BE2C (cell line): ENCODE data around the gene C16orf54.
"Not testable (repeated sequence)": the region's sequence is repeated elsewhere in the genome, so short reads cannot be mapped to it uniquely, and the experiment has no call there.

Experiments used
- DNase-seq: peaks from one replicate; pipeline ENCODE4 v3.0.0-alpha.2; 2020
- H3K27me3 ChIP-seq: fragments of 250-450 bp; sonication (Bioruptor Pico); 2 replicates; pipeline ENCODE4 v1.5.1; 2020; ENCODE audit warnings: mild to moderate bottlenecking
- H3K36me3 ChIP-seq: fragments of 250-450 bp; sonication (Bioruptor Pico); 2 replicates; pipeline ENCODE4 v1.5.1; 2020; ENCODE audit warnings: mild to moderate bottlenecking
- H3K4me1 ChIP-seq: fragments of 250-450 bp; sonication (Bioruptor Pico); 2 replicates; pipeline ENCODE4 v1.5.1; 2020
- H3K4me3 ChIP-seq: 2 replicates; pipeline ENCODE4 v1.5.1; 2011; ENCODE audit warnings: low read depth, low read length
- H3K9me3 ChIP-seq: fragments of 250-450 bp; sonication (Bioruptor Pico); 2 replicates; pipeline ENCODE4 v1.5.1; 2020
- TF ChIP-seq, protein P1 (sequence below): IDR thresholded peaks from 2 replicates; pipeline ENCODE4 v1.5.1; 2012; ENCODE audit warnings: mild to moderate bottlenecking, low read depth, low read length

The C16orf54 gene

DNA sequence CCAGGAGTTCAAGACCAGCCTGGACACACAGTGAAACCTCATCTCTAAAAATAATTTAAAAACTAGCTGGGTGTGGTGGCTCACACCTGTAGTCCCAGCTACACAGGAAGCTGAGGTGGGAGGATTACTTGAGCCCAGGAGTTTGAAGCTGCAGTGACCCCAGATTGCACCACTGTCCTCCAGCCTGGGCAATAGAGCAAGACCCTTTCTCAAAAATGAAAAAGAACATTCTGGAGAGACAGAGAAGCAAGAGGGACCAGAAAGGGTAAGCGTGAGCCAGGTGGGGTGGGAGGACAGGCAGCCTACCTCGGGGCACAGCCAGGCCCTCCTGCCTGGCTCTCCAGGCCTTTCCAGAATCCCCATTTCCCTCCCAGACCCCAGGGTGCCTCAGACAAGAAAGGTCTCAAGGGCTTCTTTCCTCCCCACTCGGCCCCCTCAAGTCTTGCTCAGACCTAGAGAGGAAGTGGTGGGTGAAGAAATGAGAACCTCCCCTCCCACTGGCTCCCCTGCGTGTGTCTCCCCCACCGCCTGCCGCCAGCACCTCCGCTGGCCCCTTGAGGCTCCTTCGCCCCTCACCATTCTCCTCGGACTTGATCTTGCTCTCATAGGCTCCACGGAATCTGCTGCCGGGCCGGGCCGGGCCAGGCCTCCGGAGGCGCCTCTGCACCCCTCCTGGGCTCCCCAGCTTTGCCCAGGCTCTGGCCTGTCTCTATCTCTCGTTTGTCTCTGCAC lies 503 bp downstream of the C16orf54 start:
- H3K4me3 ChIP-seq = no peak overlapping the region
- TF ChIP-seq, protein P1, sequence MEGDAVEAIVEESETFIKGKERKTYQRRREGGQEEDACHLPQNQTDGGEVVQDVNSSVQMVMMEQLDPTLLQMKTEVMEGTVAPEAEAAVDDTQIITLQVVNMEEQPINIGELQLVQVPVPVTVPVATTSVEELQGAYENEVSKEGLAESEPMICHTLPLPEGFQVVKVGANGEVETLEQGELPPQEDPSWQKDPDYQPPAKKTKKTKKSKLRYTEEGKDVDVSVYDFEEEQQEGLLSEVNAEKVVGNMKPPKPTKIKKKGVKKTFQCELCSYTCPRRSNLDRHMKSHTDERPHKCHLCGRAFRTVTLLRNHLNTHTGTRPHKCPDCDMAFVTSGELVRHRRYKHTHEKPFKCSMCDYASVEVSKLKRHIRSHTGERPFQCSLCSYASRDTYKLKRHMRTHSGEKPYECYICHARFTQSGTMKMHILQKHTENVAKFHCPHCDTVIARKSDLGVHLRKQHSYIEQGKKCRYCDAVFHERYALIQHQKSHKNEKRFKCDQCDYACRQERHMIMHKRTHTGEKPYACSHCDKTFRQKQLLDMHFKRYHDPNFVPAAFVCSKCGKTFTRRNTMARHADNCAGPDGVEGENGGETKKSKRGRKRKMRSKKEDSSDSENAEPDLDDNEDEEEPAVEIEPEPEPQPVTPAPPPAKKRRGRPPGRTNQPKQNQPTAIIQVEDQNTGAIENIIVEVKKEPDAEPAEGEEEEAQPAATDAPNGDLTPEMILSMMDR = no peak
- no peaks in the 10 kb centered on the region for H3K36me3 ChIP-seq
- no peaks in the 10 kb centered on the region for H3K27me3 ChIP-seq
- 0 out of 2 replicates have a peak, but pooled peaks cover 2% of the 10 kb centered on the region for H3K9me3 ChIP-seq
- no peaks in the 10 kb centered on the region for H3K4me1 ChIP-seq
- no peak for DNase-seq

DNA sequence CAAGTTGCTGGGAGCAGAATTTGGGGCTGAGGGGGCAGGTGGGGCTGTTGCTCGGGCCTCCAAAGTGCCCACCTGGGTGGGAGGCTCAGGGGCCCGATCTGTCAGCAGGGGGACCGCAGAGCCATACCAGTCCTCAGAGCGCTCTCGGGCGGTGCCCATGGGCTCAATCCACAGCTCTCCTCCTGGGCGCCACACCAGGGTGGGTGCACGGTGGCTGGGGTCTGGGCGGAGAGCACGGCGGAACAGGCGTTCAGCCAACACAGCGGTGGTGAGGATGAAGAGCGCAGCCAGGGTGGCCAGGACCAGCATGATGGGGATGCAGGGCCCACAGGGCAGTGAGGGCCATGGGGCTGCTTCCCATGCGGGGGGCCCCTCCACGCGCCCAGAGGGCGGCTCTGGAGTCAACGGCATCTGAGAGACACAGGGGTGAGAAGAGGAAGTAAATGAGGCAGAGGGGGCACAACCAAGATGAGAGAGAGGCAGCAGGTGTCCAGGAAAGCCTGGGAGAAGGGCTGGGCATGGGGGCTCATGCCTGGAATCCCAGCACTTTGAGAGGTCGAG lies 1.2 kb downstream of the C16orf54 start:
- no peaks in the 10 kb centered on the region for H3K36me3 ChIP-seq
- 0 out of 2 replicates have a peak, but pooled peaks cover 2% of the 10 kb centered on the region for H3K9me3 ChIP-seq
- DNase-seq = no peak
- TF ChIP-seq, protein P1 = no peak
- H3K4me3 ChIP-seq = no peak overlapping the region
- no peaks in the 10 kb centered on the region for H3K27me3 ChIP-seq
- H3K4me1 ChIP-seq = no peaks in the 10 kb centered on the region

DNA sequence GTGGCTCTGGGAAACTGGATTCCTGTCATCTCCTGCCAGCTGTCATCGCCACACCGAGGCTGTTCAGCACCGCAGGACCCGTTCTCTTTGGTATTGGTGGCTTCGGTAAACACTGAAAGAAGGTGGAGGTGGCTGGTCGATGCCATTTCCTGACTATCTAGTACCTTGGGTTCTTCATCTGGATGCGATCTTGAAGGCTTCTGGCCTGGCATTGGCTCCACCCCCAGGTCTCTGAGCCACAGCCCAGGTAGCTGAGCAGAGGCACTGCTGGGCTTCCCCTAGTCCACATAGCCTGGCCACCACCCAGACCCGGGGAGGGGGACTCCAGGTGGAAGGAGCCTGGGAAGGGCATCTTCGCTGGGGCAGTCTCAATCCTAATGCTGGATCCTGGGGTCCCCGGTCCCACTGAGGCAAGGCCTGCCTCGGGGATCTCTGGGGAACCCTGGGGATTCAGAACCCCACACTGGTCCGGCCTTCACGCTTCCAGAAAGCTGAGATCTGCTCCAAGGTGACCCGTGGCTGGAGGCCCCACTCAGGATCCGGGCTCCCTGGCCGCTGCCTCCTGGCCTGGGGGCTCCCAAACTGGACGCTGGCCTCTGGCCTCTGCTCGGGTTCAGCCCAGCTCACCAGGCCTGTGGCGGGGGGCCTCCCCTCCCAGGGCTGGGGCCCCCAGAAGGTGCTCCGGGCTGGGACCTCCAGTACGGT lies 1.8 kb downstream of the C16orf54 start:
- Histone ChIP-seq H3K9me3 (0 out of 2 replicates have a peak, but pooled peaks cover 2% of the 10 kb centered on the region), H3K27me3 (no peaks in the 10 kb centered on the region), H3K4me3 (no peak overlapping the region), H3K36me3 (no peaks in the 10 kb centered on the region), H3K4me1 (no peaks in the 10 kb centered on the region)
- TF ChIP-seq, protein P1 = no peak
- no peak for DNase-seq

DNA sequence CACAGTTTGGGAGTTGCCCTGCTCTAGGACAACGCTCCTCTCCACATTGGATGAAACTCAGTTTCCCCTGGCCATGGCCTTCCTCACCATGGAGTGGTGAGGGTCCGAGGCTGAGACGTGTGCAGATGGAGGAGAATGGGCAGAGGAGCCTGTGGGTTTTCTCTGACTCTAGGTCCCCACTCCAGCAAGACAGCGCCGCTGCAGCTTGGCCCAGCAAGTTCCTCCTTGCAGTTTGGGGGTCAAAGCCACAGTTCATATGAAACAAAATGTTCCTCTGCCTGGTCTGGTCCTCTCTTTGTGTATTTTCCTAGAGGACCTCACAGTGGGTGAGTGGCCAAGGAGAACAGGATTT lies 2.3 kb downstream of the C16orf54 start:
- no peaks in the 10 kb centered on the region for H3K36me3 ChIP-seq
- H3K27me3 ChIP-seq = no peaks in the 10 kb centered on the region
- no peaks in the 10 kb centered on the region for H3K4me1 ChIP-seq
- H3K4me3 ChIP-seq = no peak overlapping the region
- no peaks in the 10 kb centered on the region for H3K9me3 ChIP-seq
- DNase-seq = no peak
- TF ChIP-seq, protein P1 = no peak

DNA sequence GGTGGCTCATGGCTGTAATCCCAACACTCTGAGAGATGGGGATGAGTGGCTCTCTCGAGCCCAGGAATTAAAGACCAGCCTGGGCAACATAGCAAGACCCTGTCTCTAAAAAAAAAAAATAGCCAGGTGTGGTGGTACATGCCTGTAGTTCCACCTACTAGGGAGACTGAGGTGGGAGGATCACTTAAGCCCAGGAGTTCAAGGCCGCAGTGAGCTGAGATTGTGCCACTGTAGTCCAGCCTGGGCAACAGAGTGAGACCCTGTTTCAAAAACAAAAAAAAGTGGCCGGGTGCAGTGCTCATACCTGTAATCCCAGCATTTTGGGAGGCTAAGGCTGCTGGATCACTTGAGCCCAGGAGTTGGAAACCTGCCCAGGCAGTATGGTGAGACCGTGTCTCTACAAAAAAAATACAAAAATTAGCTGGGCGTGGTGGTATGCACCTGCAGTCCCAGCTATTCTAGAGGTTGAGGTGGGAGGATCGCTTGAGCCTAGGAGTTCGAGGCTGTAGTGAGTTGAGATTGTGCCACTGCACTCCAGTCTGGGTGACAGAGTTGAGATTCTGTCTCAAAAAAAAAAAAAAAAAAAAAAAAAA lies 3.0 kb downstream of the C16orf54 start:
- Histone ChIP-seq H3K4me3 (no peak overlapping the region), H3K36me3 (no peaks in the 10 kb centered on the region), H3K27me3 (no peaks in the 10 kb centered on the region), H3K4me1 (no peaks in the 10 kb centered on the region), H3K9me3 (no peaks in the 10 kb centered on the region)
- TF ChIP-seq, protein P1 = no peak
- no peak for DNase-seq

DNA sequence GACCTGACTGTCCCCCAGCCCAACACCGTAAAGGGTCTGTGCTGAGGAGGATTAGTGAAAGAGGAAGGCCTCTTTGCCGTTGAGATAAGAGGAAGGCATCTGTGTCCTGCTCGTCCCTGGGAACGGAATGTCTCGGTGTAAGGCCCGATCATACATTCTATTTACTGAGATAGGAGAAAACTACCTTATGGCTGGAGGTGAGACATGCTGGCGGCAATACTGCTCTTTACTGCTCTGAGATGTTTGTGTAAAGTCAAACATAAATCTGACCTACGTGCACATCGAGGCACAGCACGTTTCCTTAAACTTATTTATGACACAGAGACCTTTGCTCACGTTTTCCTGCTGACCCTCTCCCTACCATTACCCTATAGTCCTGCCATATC lies 5.2 kb downstream of the C16orf54 start:
- DNase-seq, H3K27me3 ChIP-seq, H3K4me1 ChIP-seq, H3K9me3 ChIP-seq, H3K4me3 ChIP-seq, H3K36me3 ChIP-seq: not testable (repeated sequence)

DNA sequence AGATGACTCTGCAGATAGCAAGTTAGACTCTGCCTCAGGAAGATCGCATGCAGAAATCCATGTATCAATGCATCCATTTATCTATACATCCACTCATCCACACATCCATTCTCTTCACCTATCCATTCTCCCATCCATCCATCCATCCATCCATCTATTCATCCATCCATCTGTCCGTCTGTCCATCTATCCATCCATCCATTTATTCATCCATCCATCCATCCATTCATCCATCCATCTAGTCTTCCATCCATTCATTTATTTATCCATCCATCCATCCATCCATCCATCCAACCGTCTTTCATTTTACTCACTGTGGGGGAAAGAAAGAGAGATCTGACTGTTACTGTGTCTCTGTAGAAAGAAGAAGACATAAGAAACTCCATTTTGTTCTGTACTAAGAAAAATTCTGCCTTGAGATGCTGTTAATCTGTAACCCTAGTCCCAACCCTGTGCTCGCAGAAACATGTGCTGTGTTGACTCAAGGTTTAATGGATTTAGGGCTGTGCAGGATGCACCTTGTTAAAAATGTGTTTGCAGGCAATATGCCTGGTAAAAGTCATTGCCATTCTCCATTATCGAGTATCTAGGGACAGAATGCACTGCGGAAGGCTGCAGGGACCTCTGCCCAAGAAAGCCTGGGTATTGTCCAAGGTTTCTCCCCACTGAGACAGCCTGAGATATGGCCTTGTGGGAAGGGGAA lies 5.7 kb downstream of the C16orf54 start:
- not testable (repeated sequence) for H3K9me3 ChIP-seq, H3K4me1 ChIP-seq, H3K4me3 ChIP-seq, H3K36me3 ChIP-seq, H3K27me3 ChIP-seq, DNase-seq
